Melanocyte of skin (primary cell): ENCODE results near the gene HNF1A. TPM values are rescaled to one million over a fixed set of nuclear protein-coding genes. Genes with fewer than 3 reads are reported as not detected.

ENCODE experiments used
- total RNA-seq, 2 donors: library from RNA; depleted of rRNA; stranded (reverse); fragments of >200 nt; gene quantifications; 2 replicates each; pipeline ENCODE4 v1.2.3, GENCODE V29; 2012

The HNF1A gene
- total RNA-seq, result not detected

GRCh38 chr12:120978296-120979219 is at the start of gene HNF1A:
Gene HNF1A (plus strand): TSS chr12:120978543. CDS start chr12:120978769, 226 bp downstream.

GRCh38 chr12:121015825-121016766 is 37.8 kb downstream of the HNF1A start, which contains the start of gene C12orf43:
Gene C12orf43 (minus strand): TSS chr12:121016487. CDS start chr12:121016474, 13 bp downstream.

GRCh38 chr12:121038861-121039668 is 60.7 kb downstream of the HNF1A start, which contains the start of gene OASL:
Gene OASL (minus strand): TSS chr12:121039246. CDS start chr12:121038971, 275 bp downstream.

Other genes starting within 250 kb of the HNF1A start
- gene SPPL3, start 74.2 kb upstream of the HNF1A start, total RNA-seq, result 1 to 10 TPM; 8.7 to 9.3 TPM
- 10 to 100 TPM; 16.2 to 22.0 TPM for gene C12orf43, start 37.9 kb downstream of the HNF1A start, total RNA-seq
- 10 to 100 TPM; 70.9 to 78.1 TPM for gene OASL, start 60.7 kb downstream of the HNF1A start, total RNA-seq
- gene P2RX7, start 154.3 kb downstream of the HNF1A start, total RNA-seq, result 10 to 100 TPM; 17.0 to 38.5 TPM
- 10 to 100 TPM; 28.0 to 35.4 TPM for gene P2RX4, start 231.6 kb downstream of the HNF1A start, total RNA-seq